GM12872 (cell line): ENCODE results near the gene ZNF462.

Source experiments
- TF ChIP-seq, protein P1 (sequence below): IDR thresholded peaks from 3 replicates; pipeline ENCODE4 v1.5.1; 2011; ENCODE audit warnings: low read depth, mild to moderate bottlenecking, low read length, moderate library complexity; ENCODE audit not compliant: insufficient read depth

The ZNF462 gene

DNA sequence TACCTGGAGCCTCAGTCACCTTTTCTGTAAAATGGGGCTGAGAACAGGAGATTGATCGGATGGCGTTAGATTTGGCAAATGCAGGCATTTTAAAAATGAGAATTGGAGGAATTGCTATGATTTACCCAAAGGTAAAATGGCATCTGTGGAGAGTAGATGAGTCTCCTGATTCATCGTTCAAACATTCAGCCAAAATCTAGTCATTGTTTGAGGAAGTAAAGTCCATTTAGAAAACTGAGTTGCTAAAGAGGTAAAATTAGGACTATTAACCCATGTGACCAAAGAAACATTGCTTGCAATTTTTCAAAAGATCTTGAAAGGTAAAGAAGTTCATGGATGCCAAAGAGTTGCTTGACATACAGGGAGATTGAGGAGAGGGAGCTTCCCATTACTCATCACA is 69.7 kb downstream of the ZNF462 start:
- TF ChIP-seq, protein P1, sequence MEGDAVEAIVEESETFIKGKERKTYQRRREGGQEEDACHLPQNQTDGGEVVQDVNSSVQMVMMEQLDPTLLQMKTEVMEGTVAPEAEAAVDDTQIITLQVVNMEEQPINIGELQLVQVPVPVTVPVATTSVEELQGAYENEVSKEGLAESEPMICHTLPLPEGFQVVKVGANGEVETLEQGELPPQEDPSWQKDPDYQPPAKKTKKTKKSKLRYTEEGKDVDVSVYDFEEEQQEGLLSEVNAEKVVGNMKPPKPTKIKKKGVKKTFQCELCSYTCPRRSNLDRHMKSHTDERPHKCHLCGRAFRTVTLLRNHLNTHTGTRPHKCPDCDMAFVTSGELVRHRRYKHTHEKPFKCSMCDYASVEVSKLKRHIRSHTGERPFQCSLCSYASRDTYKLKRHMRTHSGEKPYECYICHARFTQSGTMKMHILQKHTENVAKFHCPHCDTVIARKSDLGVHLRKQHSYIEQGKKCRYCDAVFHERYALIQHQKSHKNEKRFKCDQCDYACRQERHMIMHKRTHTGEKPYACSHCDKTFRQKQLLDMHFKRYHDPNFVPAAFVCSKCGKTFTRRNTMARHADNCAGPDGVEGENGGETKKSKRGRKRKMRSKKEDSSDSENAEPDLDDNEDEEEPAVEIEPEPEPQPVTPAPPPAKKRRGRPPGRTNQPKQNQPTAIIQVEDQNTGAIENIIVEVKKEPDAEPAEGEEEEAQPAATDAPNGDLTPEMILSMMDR = no peak

DNA sequence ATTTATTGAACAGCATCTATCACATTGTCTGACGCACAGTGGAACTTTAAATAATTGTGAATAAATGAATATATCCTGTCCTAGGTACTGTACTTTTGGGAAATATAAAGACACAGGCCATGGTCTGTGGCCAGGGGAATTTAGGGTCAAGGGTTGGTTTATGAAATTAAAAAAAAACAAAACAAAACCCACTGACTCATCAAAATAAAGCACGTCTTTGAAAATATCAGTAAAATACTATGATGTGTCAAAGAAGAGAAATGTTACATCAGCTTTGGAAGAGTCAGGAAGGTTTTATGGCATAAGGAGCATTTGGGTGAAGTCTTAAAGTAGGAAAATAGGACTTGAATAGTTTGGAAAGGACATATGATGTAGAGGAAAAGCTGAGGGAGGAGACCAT is 70.5 kb downstream of the ZNF462 start:
- TF ChIP-seq, protein P1 = no peak

DNA sequence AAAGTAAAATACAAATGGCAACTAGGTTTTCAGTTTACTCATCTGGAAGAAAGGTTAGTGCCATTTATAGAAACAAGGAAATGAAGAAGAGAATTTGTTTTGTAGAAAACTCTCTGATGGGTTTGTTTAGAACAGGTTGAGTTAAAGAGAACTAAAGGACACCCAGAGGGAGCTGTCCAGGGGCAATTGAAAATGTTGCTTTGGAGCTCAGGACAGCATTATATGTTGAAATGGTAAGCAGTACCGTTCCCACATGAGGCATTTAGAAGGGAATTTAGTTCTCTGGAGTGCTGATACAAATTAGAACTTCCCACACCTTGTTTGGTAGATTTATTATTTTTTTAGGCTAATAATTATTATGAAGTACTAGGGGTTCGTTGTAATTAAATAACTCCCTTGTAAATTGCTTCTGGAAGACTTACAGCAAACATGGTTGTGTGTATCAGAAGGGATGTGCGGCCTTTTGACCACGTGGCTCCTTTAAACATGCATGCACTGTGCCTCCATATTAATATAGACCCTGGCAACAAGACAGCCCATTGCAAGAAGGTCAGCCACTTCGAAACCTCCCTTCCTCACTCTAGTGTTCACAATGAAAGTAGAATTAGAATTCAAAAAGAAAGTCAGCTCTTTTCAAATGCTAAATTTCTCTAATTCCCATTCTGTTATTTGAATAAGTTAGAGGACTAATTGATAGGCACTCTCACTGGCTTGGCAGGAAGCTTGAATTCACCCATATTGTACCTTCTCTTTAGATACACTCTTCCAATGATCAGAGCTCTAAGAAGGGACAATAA is 71.7 kb downstream of the ZNF462 start:
- TF ChIP-seq, protein P1 = no peak

DNA sequence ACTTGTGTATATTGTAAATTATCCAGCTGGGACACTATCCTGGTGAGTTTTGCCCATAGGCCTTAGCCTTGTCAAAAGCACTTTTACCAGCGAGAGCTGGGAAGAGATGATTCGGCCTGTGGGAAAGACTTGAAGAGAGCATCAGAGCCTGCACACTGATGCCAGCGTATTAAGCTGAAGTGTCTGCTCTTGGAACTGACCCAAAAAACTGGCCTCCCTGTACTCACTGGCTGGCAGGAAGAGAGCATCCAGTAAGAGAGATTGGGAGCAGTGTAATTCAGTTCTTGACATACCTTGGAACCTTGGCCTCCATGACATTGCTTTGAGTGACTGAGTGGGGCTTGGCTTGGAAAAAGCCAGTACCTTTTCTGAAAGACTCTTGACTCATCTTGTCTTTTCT is 73.7 kb downstream of the ZNF462 start:
- TF ChIP-seq, protein P1 = no peak

DNA sequence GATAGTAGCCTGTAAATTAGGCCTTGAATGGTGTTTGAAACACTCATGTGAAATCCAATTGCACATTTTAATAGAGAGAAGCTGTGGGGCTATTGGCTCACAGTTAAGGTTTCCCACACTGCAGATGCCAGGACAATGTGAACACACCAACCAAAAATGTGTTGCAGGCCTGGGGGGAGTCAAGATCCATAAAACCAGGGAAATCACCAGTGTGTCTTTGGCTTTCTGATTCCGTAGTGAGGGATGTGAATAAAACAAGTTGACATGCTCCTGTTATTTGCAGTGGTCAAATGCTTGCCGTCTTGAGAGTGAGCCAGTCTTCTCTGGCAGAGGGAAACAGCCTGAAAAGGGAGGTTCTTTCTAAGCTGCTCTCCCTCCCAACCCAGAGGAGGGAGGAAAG is 79.0 kb downstream of the ZNF462 start:
- TF ChIP-seq, protein P1 = no peak

DNA sequence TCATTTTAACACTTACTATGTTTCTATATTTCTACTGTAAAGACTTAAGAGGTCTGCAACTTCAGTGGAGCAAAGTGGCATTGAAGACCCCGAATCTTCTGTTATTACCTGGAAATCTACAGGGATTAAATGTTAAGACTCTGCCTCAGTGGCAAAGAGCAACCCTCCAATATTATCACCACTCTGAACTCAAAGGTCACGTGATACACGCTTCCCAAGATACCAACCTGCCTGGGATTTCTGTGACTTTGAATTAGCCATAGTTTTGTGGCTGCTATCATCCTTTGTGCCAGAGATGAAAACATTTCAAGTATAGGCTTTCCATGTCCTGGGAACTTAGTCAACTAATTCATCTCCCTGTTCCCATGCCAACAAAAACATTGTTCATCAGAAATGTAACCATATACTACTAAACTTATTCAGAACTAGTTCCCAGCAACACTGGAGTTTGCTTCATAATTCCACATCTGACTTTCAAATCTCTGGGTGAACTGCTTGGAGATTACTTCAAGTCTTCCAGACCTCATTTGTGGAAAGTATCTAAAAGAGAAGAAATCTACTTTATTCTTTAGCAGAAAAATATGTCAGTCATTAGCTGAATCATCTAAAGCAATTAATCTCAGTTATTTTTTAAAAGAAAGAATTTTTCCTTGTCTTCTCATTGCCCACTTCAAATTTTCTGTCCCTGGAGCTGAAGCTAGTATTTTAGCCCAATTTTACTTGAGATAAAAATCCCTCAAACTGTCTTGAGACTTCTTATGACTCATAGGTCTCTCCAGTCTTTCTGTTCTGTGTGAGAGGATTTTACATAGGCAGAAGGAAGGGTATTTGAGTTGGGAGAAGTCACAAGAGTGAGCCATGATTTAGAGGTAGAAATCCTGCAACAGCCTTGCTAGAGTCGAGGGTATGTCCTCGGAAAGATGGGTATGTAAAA is 83.0 kb downstream of the ZNF462 start:
- TF ChIP-seq, protein P1 = no peak

DNA sequence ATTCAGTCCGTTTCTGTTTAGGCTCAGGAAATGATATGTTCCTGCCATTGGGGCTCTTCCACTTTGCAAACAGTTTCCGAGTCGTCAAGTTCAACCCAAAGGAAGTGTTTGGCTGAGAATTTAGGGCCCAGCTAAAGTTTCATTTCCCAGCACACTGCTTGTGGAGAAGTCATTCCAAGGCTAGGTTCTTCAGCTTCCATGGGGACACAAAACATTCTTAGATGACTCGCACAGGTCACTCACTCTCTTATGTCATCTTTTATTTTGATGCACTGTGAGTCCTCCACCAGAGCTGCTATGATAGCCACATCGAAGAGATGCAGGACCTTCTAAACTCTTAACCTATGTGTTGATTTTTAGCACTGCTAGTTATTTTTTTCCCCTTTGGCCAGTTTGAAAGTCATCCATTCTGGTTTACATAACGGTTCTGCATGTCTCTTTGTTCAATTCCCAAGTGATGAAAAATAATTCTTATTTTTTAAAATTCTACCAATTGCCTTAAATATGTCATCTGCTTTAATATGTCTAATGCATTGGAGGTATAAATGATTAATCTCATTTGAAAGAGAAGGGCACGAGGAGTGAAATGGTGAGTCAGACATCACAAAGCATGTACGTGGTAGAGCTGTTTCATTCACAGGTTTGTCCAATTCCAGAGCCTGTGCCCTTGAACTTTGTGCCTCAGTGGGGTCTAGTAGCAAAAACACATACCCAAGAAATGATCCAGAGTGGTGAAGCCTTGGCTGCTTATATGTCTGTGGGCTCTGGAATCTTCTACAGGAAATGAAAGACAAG is 84.3 kb downstream of the ZNF462 start:
- TF ChIP-seq, protein P1 = no peak
